Neural crest cell (in vitro differentiated cells): ENCODE measurements around the gene BCL11B. TPM values are rescaled to one million over a fixed set of nuclear protein-coding genes. Genes with fewer than 3 reads are reported as not detected.

Experiments used
- DNase-seq: peaks from one replicate; pipeline ENCODE4 v3.0.0; 2021; ENCODE audit warnings: low read depth, mixed read lengths, low spot score
- H3K27ac Mint-ChIP-seq: one replicate; pipeline ENCODE4 v1.8.0; 2021; ENCODE audit warnings: mild to moderate bottlenecking, mixed read lengths; ENCODE audit not compliant: unreplicated experiment
- H3K27me3 Mint-ChIP-seq: 2 replicates; pipeline ENCODE4 v1.8.0; 2021; ENCODE audit warnings: low read depth, mild to moderate bottlenecking, mixed read lengths
- H3K36me3 Mint-ChIP-seq: 2 replicates; pipeline ENCODE4 v1.8.0; 2021; ENCODE audit warnings: low read depth, mild to moderate bottlenecking, mixed read lengths
- H3K4me1 Mint-ChIP-seq: 2 replicates; pipeline ENCODE4 v1.8.0; 2021; ENCODE audit warnings: mixed read lengths
- H3K4me3 Mint-ChIP-seq: one replicate; pipeline ENCODE4 v1.8.0; 2021; ENCODE audit warnings: mild to moderate bottlenecking, mixed read lengths
- H3K9me3 Mint-ChIP-seq: 2 replicates; pipeline ENCODE4 v1.8.0; 2021; ENCODE audit warnings: mixed read lengths
- total RNA-seq: library from RNA; stranded (reverse); gene quantifications from 2 replicates; pipeline ENCODE4 v1.2.1, GENCODE V29; 2021
- TF ChIP-seq, protein P1 (sequence below): fragments of 200-600 bp; sonication (generic); conservative IDR thresholded peaks from 2 replicates; pipeline ENCODE4 v1.5.0; 2021; ENCODE audit warnings: antibody characterized with exemption, mild to moderate bottlenecking

The BCL11B gene
- total RNA-seq, 1 donor from 2014 or later = 0.28 TPM

DNA sequence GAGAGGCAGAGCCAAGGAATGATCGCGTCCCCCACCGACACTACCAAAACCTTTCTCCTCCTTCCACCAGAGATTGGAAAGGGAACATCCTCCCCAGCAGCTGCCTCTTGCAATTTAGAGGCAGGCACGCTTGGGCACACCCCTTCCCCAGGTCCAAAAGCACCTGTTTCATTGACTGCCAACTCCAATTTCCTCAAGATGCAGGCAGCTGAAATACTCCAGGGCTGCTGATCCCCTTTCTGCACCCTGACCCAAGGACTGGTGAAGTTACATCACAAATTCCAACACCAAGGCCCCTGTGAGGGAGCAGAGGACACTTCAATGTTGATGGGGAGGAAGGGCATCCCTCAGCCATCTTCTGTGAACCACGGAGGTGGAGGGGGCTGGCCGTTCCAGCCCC lies 33.8 kb downstream of the BCL11B start:
- Mint-ChIP-seq H3K4me3 (no peak overlapping the region), H3K27me3 (peaks cover 57% of the 10 kb centered on the region), H3K9me3 (no peaks in the 10 kb centered on the region), H3K4me1 (peaks cover 14% of the 10 kb centered on the region), H3K36me3 (no peaks in the 10 kb centered on the region), H3K27ac (no peak overlapping the region)
- no peak for DNase-seq
- TF ChIP-seq, protein P1, sequence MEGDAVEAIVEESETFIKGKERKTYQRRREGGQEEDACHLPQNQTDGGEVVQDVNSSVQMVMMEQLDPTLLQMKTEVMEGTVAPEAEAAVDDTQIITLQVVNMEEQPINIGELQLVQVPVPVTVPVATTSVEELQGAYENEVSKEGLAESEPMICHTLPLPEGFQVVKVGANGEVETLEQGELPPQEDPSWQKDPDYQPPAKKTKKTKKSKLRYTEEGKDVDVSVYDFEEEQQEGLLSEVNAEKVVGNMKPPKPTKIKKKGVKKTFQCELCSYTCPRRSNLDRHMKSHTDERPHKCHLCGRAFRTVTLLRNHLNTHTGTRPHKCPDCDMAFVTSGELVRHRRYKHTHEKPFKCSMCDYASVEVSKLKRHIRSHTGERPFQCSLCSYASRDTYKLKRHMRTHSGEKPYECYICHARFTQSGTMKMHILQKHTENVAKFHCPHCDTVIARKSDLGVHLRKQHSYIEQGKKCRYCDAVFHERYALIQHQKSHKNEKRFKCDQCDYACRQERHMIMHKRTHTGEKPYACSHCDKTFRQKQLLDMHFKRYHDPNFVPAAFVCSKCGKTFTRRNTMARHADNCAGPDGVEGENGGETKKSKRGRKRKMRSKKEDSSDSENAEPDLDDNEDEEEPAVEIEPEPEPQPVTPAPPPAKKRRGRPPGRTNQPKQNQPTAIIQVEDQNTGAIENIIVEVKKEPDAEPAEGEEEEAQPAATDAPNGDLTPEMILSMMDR = no peak

DNA sequence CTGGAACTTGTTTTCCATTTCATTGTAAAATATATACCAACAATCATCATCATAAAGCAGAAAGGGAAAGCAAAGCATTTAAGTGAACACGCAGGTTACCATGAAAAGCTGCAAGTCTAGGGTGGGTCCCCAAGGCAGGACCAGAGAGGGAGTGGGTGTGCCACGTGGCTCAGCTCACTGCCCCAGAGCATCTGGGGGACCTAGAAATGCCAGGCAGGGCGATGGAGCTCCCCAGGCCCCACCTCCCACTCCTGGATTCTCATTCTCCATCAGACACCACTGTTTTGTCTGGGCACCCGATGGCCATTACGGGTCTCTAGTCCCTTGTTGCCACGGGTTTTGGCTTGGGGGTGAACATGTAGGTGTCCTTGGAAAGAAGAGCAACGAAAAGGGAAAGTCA lies 34.7 kb downstream of the BCL11B start:
- Mint-ChIP-seq H3K9me3 (no peaks in the 10 kb centered on the region), H3K27me3 (peaks cover 50% of the 10 kb centered on the region), H3K4me3 (no peak overlapping the region), H3K36me3 (no peaks in the 10 kb centered on the region), H3K27ac (no peak overlapping the region), H3K4me1 (peaks cover 15% of the 10 kb centered on the region)
- TF ChIP-seq, protein P1 = no peak
- no peak for DNase-seq

DNA sequence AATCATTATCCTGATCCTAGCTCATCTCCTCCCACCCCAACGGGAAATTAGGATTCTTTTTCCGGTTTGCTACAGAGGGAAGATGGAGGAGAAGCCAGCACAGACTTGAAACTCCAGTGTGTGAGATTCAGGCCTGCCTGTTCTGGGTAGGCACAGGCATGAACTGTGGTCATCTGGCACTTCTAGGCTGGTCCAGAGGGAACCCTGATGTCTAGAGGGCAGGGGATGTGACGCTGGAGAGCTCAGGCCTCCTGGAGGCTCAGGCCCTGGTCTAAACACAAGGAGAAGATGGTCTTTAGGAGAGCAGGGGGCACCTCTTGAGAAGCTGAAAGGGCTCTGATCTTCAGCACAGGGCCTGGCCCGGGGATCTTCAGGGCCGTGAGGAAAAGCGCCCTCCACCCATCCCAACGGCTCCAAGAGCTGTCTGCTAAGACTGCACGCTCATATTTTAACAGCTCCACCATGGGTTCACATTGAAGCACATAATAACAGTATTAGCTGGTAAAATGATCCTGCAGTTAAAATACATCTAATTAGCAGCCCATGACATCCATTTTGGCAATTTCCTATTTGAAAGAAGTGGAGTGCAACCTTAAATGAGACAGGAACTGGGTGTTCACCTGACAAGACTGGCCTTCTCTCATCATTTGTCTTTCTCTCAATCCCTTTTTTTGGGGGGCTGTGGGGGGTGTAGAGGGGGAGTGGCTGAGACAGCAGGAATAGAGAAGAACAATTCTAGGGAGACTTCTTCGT lies 35.4 kb downstream of the BCL11B start:
- Mint-ChIP-seq H3K9me3 (no peaks in the 10 kb centered on the region), H3K4me1 (peaks cover 20% of the 10 kb centered on the region), H3K4me3 (peak overlapping the region; percentile 19), H3K27ac (no peak overlapping the region), H3K27me3 (peaks cover 50% of the 10 kb centered on the region), H3K36me3 (no peaks in the 10 kb centered on the region)
- no peak for DNase-seq
- TF ChIP-seq, protein P1 = no peak

DNA sequence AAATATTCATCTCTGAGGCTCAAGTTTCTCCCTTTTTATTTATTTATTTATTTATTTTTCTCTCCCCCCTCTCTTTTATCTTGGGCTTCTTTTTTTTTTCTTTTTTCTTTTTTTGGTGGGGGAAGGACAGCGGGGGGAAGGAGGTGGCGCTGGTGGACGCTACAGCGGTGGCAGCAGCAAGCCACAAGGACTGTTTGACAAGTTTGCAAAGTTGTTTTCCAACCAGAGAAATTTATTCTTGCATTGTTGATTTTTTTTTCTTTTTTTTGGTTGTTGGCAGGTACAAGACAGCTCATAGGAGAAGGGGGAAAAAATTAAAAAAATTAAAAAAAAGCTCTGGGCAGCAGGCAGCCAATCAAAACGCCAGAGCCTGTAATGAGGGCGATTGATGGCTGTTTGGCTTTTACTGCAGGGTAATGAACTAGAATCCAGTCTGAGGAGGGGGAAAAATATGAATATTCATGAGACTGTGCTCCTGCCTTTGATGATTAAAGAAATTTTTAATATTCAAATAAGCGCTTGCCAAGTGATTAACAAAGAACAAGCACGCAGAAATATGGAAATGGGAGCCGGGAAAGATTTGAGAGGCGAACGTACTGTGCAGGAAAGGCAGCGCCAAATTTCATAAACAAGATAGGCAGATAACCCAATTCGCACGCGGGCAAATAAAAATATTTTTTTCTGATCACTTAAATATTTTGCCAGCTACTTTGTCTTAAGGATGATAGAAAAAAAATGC lies 36.2 kb downstream of the BCL11B start:
- DNase-seq = no peak
- peaks cover 20% of the 10 kb centered on the region for H3K4me1 Mint-ChIP-seq
- H3K27me3 Mint-ChIP-seq = peaks cover 47% of the 10 kb centered on the region
- H3K36me3 Mint-ChIP-seq = no peaks in the 10 kb centered on the region
- TF ChIP-seq, protein P1 = peak; percentile 24
- H3K9me3 Mint-ChIP-seq = no peaks in the 10 kb centered on the region
- H3K27ac Mint-ChIP-seq = no peak overlapping the region
- H3K4me3 Mint-ChIP-seq = peak overlapping the region; percentile 71

DNA sequence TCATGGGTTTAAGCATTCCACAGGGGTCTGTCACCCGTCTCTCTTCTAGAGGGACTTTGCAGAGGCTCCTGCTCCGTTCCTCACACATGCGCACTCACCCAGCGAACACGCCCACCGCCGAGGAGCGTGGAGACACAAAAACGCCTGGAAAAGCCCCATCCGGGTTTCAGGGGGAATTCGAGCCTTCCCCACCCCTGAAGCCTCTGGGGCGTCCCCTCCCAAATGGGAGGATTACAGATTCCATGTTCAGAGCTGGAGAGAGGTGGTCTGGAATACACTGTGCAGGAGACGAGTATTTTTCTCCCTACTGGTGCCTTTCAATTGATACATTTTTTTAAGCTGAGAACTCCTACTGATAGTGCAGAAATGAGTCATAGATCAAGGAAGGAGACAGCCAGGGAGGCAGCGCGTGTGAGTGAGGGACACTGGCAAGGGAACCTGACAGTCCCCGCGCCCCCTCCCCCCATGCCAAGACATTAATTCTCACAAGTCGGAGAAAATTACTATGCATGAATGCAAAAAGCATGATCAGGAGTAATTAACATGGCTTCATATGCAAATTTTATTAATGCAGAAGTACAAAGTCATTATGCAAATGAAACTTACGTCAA lies 36.9 kb downstream of the BCL11B start:
- Mint-ChIP-seq H3K27me3 (peaks cover 47% of the 10 kb centered on the region), H3K4me3 (peak overlapping the region; percentile 71), H3K4me1 (peaks cover 20% of the 10 kb centered on the region), H3K9me3 (no peaks in the 10 kb centered on the region), H3K27ac (no peak overlapping the region), H3K36me3 (no peaks in the 10 kb centered on the region)
- peak; percentile 58 for DNase-seq
- TF ChIP-seq, protein P1 = no peak
